ENCODE data around the gene ZIC4.

Gene ZIC4

GRCh38 chr3:147406028-147406931 is at the start of gene ZIC4:
Gene ZIC4 (minus strand): TSS chr3:147406543. CDS start chr3:147402797, 3,746 bp downstream.
- no peak within 1 kb of the TSS for H3K4me3 ChIP-seq (ENCODE audit: low read depth, low read length)

- H3K4me3 ChIP-seq (ENCODE audit: low read depth, low read length), result no peak overlapping the region
These were observed 43.3 kb upstream of the ZIC4 start for GRCh38 chr3:147449669-147450068.

GRCh38 chr3:147447224-147447623 is 40.9 kb upstream of the ZIC4 start:
- no peak overlapping the region for H3K4me3 ChIP-seq (ENCODE audit: low read depth, low read length)

- no peak overlapping the region for H3K4me3 ChIP-seq (ENCODE audit: low read depth, low read length)
These were observed 25.4 kb upstream of the ZIC4 start for GRCh38 chr3:147431751-147432150.

- no peak overlapping the region for H3K4me3 ChIP-seq (ENCODE audit: low read depth, low read length)
These were observed 22.4 kb upstream of the ZIC4 start for GRCh38 chr3:147428754-147429153.

- no peak overlapping the region for H3K4me3 ChIP-seq (ENCODE audit: low read depth, low read length)
These were observed 22.0 kb upstream of the ZIC4 start for GRCh38 chr3:147428326-147428725.

- no peak overlapping the region for H3K4me3 ChIP-seq (ENCODE audit: low read depth, low read length)
These were observed 21.4 kb upstream of the ZIC4 start for GRCh38 chr3:147427746-147428145.

GRCh38 chr3:147426931-147427330 is 20.6 kb upstream of the ZIC4 start:
- H3K4me3 ChIP-seq (ENCODE audit: low read depth, low read length), result no peak overlapping the region

GRCh38 chr3:147425388-147425850 is 19.1 kb upstream of the ZIC4 start:
- peak overlapping the region; percentile 4 for H3K4me3 ChIP-seq (ENCODE audit: low read depth, low read length)

GRCh38 chr3:147424581-147425387 is 18.4 kb upstream of the ZIC4 start:
- peak overlapping the region; percentile 4 for H3K4me3 ChIP-seq (ENCODE audit: low read depth, low read length)

- H3K4me3 ChIP-seq (ENCODE audit: low read depth, low read length), result peak overlapping the region; percentile 4
These were observed 17.6 kb upstream of the ZIC4 start for GRCh38 chr3:147423798-147424580.

GRCh38 chr3:147423537-147423797 is 17.1 kb upstream of the ZIC4 start:
- no peak overlapping the region for H3K4me3 ChIP-seq (ENCODE audit: low read depth, low read length)

GRCh38 chr3:147422601-147423536 is 16.5 kb upstream of the ZIC4 start:
- H3K4me3 ChIP-seq (ENCODE audit: low read depth, low read length), result no peak overlapping the region

GRCh38 chr3:147422196-147422595 is 15.9 kb upstream of the ZIC4 start:
- H3K4me3 ChIP-seq (ENCODE audit: low read depth, low read length), result no peak overlapping the region

GRCh38 chr3:147421184-147421912 is 15.0 kb upstream of the ZIC4 start:
- peak overlapping the region; percentile 27 for H3K4me3 ChIP-seq (ENCODE audit: low read depth, low read length)

- H3K4me3 ChIP-seq (ENCODE audit: low read depth, low read length), result no peak overlapping the region
These were observed 14.2 kb upstream of the ZIC4 start for GRCh38 chr3:147420353-147421183.

GRCh38 chr3:147419781-147420224 is 13.5 kb upstream of the ZIC4 start:
- H3K4me3 ChIP-seq (ENCODE audit: low read depth, low read length), result no peak overlapping the region

Measured in iPS-11a (cell line).